ENCODE results near the gene TUBB. TPM values are rescaled to one million over a fixed set of nuclear protein-coding genes. Genes with fewer than 3 reads are reported as not detected.

TUBB gene
- total and polyA plus RNA-seq, 2 experiments from 2014 or later: 433 to 460 TPM

DNA sequence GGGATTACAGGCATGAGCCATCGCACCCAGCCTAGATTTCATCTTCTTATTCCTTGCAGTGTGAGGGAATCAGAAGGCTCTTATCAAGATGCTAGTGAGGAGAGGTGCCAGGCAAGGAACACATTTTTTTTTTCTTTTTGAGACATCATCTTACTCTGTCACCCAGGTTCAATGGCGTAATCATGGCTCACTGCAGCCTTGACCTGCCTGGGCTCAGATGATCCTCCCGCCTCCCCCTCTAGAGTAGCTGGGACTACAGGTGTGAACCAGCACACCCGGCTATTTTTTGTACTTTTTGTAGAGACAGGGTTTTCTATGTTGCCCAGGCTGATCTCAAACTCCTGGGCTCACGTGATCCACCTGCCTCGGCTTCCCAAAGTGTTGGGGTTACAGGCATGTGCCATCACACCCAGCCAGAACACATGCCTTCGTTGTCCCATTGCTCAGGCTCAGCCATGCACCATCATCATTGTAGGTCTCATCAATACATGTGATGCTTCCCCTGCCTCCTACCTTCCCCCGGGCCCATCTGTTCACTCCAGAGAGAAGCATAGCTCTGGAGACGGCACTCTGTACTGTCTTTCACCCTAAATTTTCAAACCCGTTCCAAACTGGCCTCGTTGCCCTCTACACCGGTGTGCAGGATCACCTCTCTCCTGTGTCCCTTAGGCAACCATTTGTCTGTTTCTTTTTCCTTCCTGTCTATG, 12.2 kb downstream of the TUBB start:
- Histone ChIP-seq H3K27me3 (no peaks in the 10 kb centered on the region), H3K4me1 (ENCODE audit: insufficient read depth) (no peaks in the 10 kb centered on the region), H3K36me3 (replicated peaks; ENCODE audit: insufficient read depth, low read depth) (no peaks in the 10 kb centered on the region), H3K4me3 (no peak overlapping the region), H3K79me2 (peaks cover 34% of the 10 kb centered on the region), H3K9me2 (replicated peaks; ENCODE audit: insufficient read depth) (no peaks in the 10 kb centered on the region), H2AFZ (no peak overlapping the region), H3K27ac (no peak overlapping the region), H3K9me3 (ENCODE audit: low read depth) (no peaks in the 10 kb centered on the region), H4K20me1 (ENCODE audit: insufficient read depth, poor library complexity, severe bottlenecking) (no peaks in the 10 kb centered on the region), H3K4me2 (no peak overlapping the region)
- TF ChIP-seq, protein P1, sequence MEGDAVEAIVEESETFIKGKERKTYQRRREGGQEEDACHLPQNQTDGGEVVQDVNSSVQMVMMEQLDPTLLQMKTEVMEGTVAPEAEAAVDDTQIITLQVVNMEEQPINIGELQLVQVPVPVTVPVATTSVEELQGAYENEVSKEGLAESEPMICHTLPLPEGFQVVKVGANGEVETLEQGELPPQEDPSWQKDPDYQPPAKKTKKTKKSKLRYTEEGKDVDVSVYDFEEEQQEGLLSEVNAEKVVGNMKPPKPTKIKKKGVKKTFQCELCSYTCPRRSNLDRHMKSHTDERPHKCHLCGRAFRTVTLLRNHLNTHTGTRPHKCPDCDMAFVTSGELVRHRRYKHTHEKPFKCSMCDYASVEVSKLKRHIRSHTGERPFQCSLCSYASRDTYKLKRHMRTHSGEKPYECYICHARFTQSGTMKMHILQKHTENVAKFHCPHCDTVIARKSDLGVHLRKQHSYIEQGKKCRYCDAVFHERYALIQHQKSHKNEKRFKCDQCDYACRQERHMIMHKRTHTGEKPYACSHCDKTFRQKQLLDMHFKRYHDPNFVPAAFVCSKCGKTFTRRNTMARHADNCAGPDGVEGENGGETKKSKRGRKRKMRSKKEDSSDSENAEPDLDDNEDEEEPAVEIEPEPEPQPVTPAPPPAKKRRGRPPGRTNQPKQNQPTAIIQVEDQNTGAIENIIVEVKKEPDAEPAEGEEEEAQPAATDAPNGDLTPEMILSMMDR (IDR thresholded peaks at IDR 0.05; ENCODE audit: poor library complexity): no peak
- TF ChIP-seq EZH2phosphoT487 (IDR thresholded peaks at IDR 0.05; ENCODE audit: low read depth, severe bottlenecking, unreplicated experiment) (no peak), EZH2 (IDR thresholded peaks at IDR 0.05; ENCODE audit: borderline replicate concordance) (no peak)
- WGBS (ENCODE audit: low lambda C conversion rate, missing lambda C conversion rate): 95% methylated on average over 12 of the region's 12 CpGs
- DNase-seq (ENCODE audit: low spot score): no peak

DNA sequence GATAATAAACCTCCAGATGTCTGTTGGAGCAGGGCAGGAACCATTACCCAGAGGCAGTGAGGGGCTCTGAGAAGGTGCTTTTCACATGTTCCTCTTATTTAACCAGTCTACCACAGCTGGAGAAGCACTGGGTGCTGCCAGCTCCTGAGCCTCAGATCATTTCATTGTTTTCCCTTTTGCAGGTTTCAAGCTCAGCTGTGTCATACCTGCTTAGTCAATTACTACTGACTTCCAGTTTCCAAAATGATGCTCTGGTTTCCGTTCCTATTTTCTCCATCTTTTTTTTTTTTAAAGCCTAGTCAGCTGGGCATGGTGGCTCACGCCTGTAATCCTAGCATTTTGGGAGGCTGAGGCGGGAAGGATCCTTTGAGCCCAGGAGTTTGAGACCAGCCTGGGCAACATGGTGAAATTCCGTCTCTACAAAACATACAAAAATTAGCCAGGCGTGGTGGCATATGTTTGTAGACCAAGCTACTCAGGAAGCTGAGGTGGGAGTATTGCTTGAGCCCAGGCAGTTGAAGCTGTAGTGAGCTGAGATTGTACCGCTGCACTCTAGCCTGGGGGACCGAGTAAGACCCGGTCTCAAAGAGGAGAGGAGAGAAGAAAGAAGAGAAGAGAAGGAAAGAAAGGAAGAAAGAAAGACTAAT, 15.6 kb downstream of the TUBB start:
- no peaks in the 10 kb centered on the region for H3K36me3 ChIP-seq (replicated peaks; ENCODE audit: insufficient read depth, low read depth)

DNA sequence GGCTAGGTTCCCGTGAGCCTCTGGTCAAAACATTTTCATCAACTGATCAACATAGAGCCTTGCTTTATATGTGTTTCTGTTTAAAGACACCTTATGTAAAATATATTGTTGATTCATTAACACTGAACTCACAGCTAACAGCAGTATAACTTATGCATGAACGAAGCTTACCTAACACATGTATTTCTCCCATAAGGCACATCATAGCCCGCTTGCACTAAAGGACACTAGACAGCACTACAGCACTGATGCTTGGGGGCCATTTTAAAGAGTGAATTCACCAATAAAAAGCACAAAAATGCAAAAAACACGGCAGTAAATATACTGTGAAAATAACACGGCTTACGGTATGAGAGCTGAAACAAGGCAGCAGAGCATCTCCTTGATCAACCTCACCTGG, 18.4 kb downstream of the TUBB start:
- Histone ChIP-seq H3K4me1 (ENCODE audit: insufficient read depth) (peaks cover 9% of the 10 kb centered on the region), H3K9me2 (replicated peaks; ENCODE audit: insufficient read depth) (no peaks in the 10 kb centered on the region), H3K36me3 (replicated peaks; ENCODE audit: insufficient read depth, low read depth) (no peaks in the 10 kb centered on the region), H3K79me2 (peaks cover 73% of the 10 kb centered on the region), H3K4me2 (no peak overlapping the region), H4K20me1 (ENCODE audit: insufficient read depth, poor library complexity, severe bottlenecking) (no peaks in the 10 kb centered on the region), H3K4me3 (no peak overlapping the region), H2AFZ (no peak overlapping the region), H3K27ac (no peak overlapping the region), H3K9me3 (ENCODE audit: low read depth) (no peaks in the 10 kb centered on the region), H3K27me3 (no peaks in the 10 kb centered on the region)
- 91% methylated on average over 6 of the region's 6 CpGs for WGBS (ENCODE audit: low lambda C conversion rate, missing lambda C conversion rate)
- no peak for DNase-seq (ENCODE audit: low spot score)
- TF ChIP-seq EZH2phosphoT487 (IDR thresholded peaks at IDR 0.05; ENCODE audit: low read depth, severe bottlenecking, unreplicated experiment): no peak
- TF ChIP-seq, protein P1 (IDR thresholded peaks at IDR 0.05; ENCODE audit: poor library complexity): no peak
- no peak for TF ChIP-seq EZH2 (IDR thresholded peaks at IDR 0.05; ENCODE audit: borderline replicate concordance)

More for the DNA sequence above, 15.6 kb downstream of the TUBB start:
- Histone ChIP-seq H3K4me2 (no peak overlapping the region), H3K4me3 (no peak overlapping the region), H2AFZ (no peak overlapping the region), H3K9me2 (replicated peaks; ENCODE audit: insufficient read depth) (no peaks in the 10 kb centered on the region), H3K27ac (no peak overlapping the region), H3K27me3 (no peaks in the 10 kb centered on the region), H3K9me3 (ENCODE audit: low read depth) (no peaks in the 10 kb centered on the region), H3K79me2 (peaks cover 56% of the 10 kb centered on the region), H4K20me1 (ENCODE audit: insufficient read depth, poor library complexity, severe bottlenecking) (no peaks in the 10 kb centered on the region), H3K4me1 (ENCODE audit: insufficient read depth) (no peaks in the 10 kb centered on the region)
- TF ChIP-seq, protein P1 (IDR thresholded peaks at IDR 0.05; ENCODE audit: poor library complexity): no peak
- TF ChIP-seq EZH2phosphoT487 (IDR thresholded peaks at IDR 0.05; ENCODE audit: low read depth, severe bottlenecking, unreplicated experiment) (no peak), EZH2 (IDR thresholded peaks at IDR 0.05; ENCODE audit: borderline replicate concordance) (no peak)
- DNase-seq (ENCODE audit: low spot score): no peak
- 95% methylated on average over 8 of the region's 8 CpGs for WGBS (ENCODE audit: low lambda C conversion rate, missing lambda C conversion rate)
